ENCODE data around the gene FNBP1.

FNBP1 gene

DNA sequence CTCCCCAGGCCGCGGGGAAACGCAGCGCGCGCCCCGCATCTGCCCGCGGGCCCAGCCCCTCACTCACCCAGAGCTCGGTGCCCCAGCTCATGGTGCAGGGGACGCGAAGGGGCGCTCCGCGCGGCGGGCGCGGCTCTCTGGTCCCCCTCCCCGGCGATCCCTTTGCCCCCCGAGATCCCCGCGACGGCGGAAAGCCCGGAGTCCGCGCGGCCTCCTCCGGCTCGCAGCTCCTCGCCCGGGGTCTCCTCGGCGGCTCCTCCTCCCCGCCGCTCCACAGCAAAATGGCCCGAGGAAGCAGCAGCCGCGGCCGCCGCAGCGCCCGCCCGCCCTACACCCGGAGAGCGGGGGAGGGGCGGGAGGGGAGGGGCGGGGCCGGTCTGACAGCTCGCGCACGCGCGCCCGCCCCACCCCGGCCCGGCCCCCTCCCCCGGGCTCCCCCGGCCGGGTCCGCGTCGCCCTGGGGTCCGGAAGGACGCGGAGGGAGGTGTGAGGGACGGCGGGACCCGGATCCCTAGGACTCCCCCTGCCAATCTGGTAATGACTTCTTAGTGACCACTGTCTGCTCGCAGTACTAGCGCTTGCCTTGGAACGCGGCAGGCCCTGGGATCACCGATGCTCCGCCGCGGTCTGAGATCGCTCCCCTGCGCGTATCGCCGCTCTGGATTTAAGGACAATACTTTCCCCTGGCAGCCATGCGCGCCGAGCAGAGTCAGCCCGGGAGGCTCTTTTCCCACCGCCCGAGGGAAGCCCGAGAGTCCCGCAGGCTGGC, at the start of gene FNBP1:
Gene FNBP1, minus strand, starts transcription at position 305 of the 769 bp plus-strand sequence. Its CDS starts 214 bp downstream, at position 91.
- peak within 1 kb of the TSS; percentile 92 for H3K4me3 ChIP-seq (ENCODE audit: low read depth, low read length)
- no peak for DNase-seq (ENCODE audit: low read depth)
- TF ChIP-seq, protein P1, sequence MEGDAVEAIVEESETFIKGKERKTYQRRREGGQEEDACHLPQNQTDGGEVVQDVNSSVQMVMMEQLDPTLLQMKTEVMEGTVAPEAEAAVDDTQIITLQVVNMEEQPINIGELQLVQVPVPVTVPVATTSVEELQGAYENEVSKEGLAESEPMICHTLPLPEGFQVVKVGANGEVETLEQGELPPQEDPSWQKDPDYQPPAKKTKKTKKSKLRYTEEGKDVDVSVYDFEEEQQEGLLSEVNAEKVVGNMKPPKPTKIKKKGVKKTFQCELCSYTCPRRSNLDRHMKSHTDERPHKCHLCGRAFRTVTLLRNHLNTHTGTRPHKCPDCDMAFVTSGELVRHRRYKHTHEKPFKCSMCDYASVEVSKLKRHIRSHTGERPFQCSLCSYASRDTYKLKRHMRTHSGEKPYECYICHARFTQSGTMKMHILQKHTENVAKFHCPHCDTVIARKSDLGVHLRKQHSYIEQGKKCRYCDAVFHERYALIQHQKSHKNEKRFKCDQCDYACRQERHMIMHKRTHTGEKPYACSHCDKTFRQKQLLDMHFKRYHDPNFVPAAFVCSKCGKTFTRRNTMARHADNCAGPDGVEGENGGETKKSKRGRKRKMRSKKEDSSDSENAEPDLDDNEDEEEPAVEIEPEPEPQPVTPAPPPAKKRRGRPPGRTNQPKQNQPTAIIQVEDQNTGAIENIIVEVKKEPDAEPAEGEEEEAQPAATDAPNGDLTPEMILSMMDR (IDR thresholded peaks at IDR 0.05; ENCODE audit: control insufficient read depth, extremely low read depth, insufficient read depth): no peak

DNA sequence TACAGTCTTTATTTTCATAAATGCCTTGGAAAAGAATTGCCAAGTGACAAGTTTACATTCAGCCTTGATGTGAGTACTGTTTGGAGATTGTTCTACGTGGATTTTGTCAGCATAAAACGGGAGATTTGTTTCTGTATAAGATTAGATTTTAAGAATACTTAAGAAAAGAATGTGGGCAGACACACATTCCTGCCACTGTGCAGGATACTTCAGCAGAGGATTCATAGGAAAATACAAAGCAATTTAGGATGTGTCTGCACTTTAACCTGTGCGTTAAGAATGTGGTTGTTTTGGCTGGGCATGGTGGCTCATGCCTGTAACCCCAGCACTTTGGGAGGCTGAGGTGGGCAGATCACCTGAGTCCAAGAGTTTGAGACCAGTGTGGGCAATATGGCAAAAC, 47.9 kb upstream of the FNBP1 start:
- H3K4me3 ChIP-seq (ENCODE audit: low read depth, low read length): no peak overlapping the region
- TF ChIP-seq, protein P1 (IDR thresholded peaks at IDR 0.05; ENCODE audit: control insufficient read depth, extremely low read depth, insufficient read depth): no peak
- no peak for DNase-seq (ENCODE audit: low read depth)

DNA sequence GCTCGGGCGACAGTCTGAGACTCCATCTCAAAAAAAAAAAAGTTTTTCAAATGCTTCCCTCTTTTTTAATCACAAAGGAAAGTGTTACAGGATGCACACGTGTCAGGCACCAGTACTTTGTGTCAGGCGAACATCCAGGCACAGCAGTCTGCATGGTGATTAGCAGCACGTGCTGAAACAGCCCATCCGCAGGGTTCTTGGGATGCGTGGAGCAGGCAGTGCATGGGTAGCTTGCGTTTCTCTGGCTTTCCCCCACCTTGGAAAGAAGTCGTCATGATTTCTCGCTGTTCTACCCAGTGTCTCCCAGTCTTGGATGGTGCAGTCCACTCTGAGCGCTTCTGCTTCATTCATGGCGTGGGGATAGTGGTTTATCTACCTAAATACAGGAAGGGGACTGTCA, 46.2 kb upstream of the FNBP1 start:
- no peak overlapping the region for H3K4me3 ChIP-seq (ENCODE audit: low read depth, low read length)
- DNase-seq (ENCODE audit: low read depth): no peak
- TF ChIP-seq, protein P1 (IDR thresholded peaks at IDR 0.05; ENCODE audit: control insufficient read depth, extremely low read depth, insufficient read depth): no peak

DNA sequence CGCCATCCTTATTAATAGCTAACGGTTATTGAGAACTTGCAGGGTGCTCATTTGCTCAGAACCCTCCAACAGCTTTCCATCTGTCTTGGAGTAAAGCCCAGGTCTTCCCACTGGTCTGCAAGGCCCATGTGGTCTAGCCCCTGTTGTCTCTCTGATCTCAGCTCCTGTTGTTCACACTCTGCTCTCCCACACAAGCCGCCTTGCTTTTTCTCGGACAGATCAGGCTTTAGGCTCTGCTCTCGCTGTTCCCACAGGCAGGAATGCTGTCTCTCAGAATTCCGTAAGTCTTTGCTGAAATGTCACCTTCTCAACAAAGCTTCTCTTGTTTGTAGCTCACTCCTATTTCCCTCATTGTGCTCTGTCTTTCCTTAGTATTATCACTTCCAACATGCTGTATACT, 45.1 kb upstream of the FNBP1 start:
- no peak overlapping the region for H3K4me3 ChIP-seq (ENCODE audit: low read depth, low read length)
- TF ChIP-seq, protein P1 (IDR thresholded peaks at IDR 0.05; ENCODE audit: control insufficient read depth, extremely low read depth, insufficient read depth): no peak
- DNase-seq (ENCODE audit: low read depth): no peak

DNA sequence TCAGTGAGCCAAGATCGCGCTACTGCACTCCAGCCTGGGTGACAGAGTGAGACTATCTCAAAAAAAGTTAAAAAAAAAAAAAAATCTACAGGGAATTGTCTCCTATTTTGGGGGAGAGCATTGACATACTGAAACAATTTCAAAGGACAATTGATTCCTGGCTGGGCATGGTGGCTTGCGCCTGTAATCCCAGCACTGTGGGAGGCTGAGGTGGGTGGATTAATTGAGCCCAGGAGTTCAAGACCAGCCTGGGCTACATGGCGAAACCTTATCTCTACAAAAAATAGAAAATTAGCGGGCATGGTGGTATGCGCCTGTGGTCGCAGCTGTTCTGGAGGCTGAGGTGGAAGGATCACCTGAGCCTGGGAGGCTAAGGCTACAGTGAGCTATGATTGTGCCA, 41.3 kb upstream of the FNBP1 start:
- DNase-seq (ENCODE audit: low read depth): no peak
- TF ChIP-seq, protein P1 (IDR thresholded peaks at IDR 0.05; ENCODE audit: control insufficient read depth, extremely low read depth, insufficient read depth): no peak
- no peak overlapping the region for H3K4me3 ChIP-seq (ENCODE audit: low read depth, low read length)

DNA sequence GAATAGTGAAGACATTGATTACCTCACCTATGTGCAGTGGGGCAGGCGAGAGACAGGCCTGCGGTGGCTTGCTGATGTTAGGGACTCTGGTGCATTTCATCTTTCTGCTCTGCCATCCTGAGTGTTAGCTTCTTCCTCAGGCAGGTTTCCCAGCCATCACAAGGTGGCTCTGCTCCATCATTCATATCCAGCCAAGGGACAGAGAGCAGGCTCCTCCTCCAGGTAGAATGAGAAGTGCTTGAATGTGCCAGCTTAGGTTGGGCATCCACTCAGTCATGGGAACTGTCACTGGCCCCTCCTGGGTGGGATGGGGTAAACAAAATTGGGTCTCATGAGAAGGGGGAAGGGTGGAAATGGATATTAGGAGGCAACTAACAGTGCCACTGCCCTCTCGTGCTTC, 35.6 kb upstream of the FNBP1 start:
- no peak for DNase-seq (ENCODE audit: low read depth)
- no peak overlapping the region for H3K4me3 ChIP-seq (ENCODE audit: low read depth, low read length)
- TF ChIP-seq, protein P1 (IDR thresholded peaks at IDR 0.05; ENCODE audit: control insufficient read depth, extremely low read depth, insufficient read depth): 0 out of 2 replicates have a peak, but pooled peaks have one; percentile 10

DNA sequence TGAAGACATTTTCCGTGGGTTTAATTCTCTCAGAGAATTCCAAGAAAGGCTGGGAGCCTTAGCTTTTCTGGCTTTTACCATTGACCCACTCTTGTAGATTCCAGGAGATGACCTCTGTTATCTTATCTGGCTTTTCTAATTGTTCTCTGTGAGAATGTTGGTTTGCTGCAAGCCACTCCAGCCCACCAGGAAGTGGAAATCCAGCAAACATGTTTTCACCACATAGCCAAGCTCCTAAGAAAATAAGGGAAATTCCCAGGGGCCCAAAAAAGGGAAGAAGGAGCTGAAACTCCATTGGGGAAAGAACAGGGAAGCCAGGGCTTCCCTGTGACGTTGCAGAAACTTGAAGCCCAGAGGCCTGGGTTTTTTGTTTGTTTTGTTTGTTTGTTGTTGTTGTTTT, 30.4 kb upstream of the FNBP1 start:
- DNase-seq (ENCODE audit: low read depth): no peak
- TF ChIP-seq, protein P1 (IDR thresholded peaks at IDR 0.05; ENCODE audit: control insufficient read depth, extremely low read depth, insufficient read depth): no peak
- no peak overlapping the region for H3K4me3 ChIP-seq (ENCODE audit: low read depth, low read length)

All from LNCaP clone FGC (cell line).